ENCODE data around the gene FIBP.

Gene FIBP

GRCh38 chr11:65869643-65870306 is 18.5 kb downstream of the FIBP start:
- no peak for DNase-seq

GRCh38 chr11:65868907-65869306 is 19.4 kb downstream of the FIBP start:
- DNase-seq, result no peak

GRCh38 chr11:65868076-65868667 is 20.1 kb downstream of the FIBP start:
- DNase-seq, result no peak

- no peak for DNase-seq
These were observed 20.8 kb downstream of the FIBP start for GRCh38 chr11:65867284-65868071.

- DNase-seq, result no peak
These were observed 21.6 kb downstream of the FIBP start for GRCh38 chr11:65866509-65867283.

GRCh38 chr11:65865550-65866172 is 22.6 kb downstream of the FIBP start:
- no peak for DNase-seq

GRCh38 chr11:65864706-65865471 is 23.4 kb downstream of the FIBP start:
- no peak for DNase-seq

GRCh38 chr11:65863889-65864705 is 24.2 kb downstream of the FIBP start:
- no peak for DNase-seq

- DNase-seq, result no peak
These were observed 25.1 kb downstream of the FIBP start for GRCh38 chr11:65862941-65863888.

- no peak for DNase-seq
These were observed 26.0 kb downstream of the FIBP start for GRCh38 chr11:65862191-65862735.

GRCh38 chr11:65861533-65862183 is 26.6 kb downstream of the FIBP start:
- no peak for DNase-seq

- no peak for DNase-seq
These were observed 27.1 kb downstream of the FIBP start for GRCh38 chr11:65861165-65861505.

- DNase-seq, result peak; percentile 97
These were observed 27.8 kb downstream of the FIBP start, which contains the start of gene MUS81 for GRCh38 chr11:65860278-65861164. MUS81 (plus strand) TSS chr11:65860433; CDS start chr11:65860754, 321 bp downstream.

GRCh38 chr11:65859812-65860277 is 28.4 kb downstream of the FIBP start:
- DNase-seq, result peak; percentile 47

GRCh38 chr11:65859095-65859811 is 29.0 kb downstream of the FIBP start:
- DNase-seq, result peak; percentile 99

- peak; percentile 29 for DNase-seq
These were observed 29.6 kb downstream of the FIBP start for GRCh38 chr11:65858681-65859087.
